H1 (cell line): ENCODE measurements around the gene WNT1. TPM values are rescaled to one million over a fixed set of nuclear protein-coding genes. Genes with fewer than 3 reads are reported as not detected.
A peak's percentile ranks its signal among the peaks of the same experiment; 100 is the strongest.

Experiments
- CTCF ChIA-PET: fragments of 300-600 bp; sonication (Branson Sonifier 250); formaldehyde crosslinking; loops from one replicate; lab custom pipeline; 2021; ENCODE audit not compliant: partially characterized antibody; lab: Charles Lee
- POLR2A ChIA-PET: fragments of 300-600 bp; sonication (Branson Sonifier 250); formaldehyde crosslinking; loops from one replicate; lab custom pipeline; 2021; ENCODE audit warnings: inconsistent platforms; ENCODE audit not compliant: partially characterized antibody; lab: Charles Lee
- DNase-seq, 2 experiments: peaks; one replicate each; pipeline versions ENCODE4 v3.0.0 to v3.0.0-alpha.2; 2010 to 2022; ENCODE audit warnings: low spot score in 2 of 2, low read depth in 1 of 2, mixed read lengths in 1 of 2
- FAIRE-seq: peaks from 2 replicates; lab custom pipeline; 2011; peaks lifted over from hg19 to GRCh38; lab: Jason Lieb, UNC
- H2AFZ ChIP-seq: 2 replicates; pipeline ENCODE4 v1.8.1; 2012; ENCODE audit warnings: low read length, inconsistent platforms
- H2AK5ac ChIP-seq: 2 replicates; pipeline ENCODE4 v1.6.1; 2013; ENCODE audit warnings: low read depth, low read length
- H2BK120ac ChIP-seq: replicated peaks from 2 replicates; pipeline ENCODE3; 2013; ENCODE audit warnings: low read depth, low read length, inconsistent platforms
- H2BK12ac ChIP-seq: 2 replicates; pipeline ENCODE4 v1.6.1; 2013; ENCODE audit warnings: low read depth, low read length
- H2BK15ac ChIP-seq: 2 replicates; pipeline ENCODE4 v1.6.1; 2013; ENCODE audit warnings: low read length
- H2BK20ac ChIP-seq: 2 replicates; pipeline ENCODE4 v1.6.1; 2013; ENCODE audit warnings: low read length
- H2BK5ac ChIP-seq: 2 replicates; pipeline ENCODE4 v1.6.1; 2013; ENCODE audit warnings: low read depth, low read length
- H3K14ac ChIP-seq: 2 replicates; pipeline ENCODE4 v1.6.1; 2013; ENCODE audit warnings: inconsistent platforms; ENCODE audit not compliant: insufficient read length
- H3K18ac ChIP-seq: 2 replicates; pipeline ENCODE4 v1.6.1; 2013; ENCODE audit warnings: low read length; ENCODE audit errors: extremely low read depth
- H3K23ac ChIP-seq: 2 replicates; pipeline ENCODE4 v1.6.1; 2013; ENCODE audit warnings: inconsistent platforms; ENCODE audit not compliant: insufficient read length
- H3K23me2 ChIP-seq: 2 replicates; pipeline ENCODE4 v1.6.1; 2013; ENCODE audit warnings: low read depth, low read length
- H3K27ac ChIP-seq: 2 replicates; pipeline ENCODE4 v1.6.1; 2011; ENCODE audit warnings: low read depth, low read length, inconsistent platforms
- H3K27me3 ChIP-seq, 4 experiments: replicated peaks in 1 of 4; 1 replicate in 1 of 4; 2 replicates in 3 of 4; pipeline versions ENCODE4 v1.6.1 to v1.8.1; 2011 to 2013; ENCODE audit warnings: low read length in 3 of 4, mild to moderate bottlenecking in 3 of 4, inconsistent platforms in 2 of 4, mixed read lengths in 2 of 4, moderate library complexity in 1 of 4; ENCODE audit not compliant: control insufficient read depth in 3 of 4, insufficient read depth in 3 of 4; ENCODE audit errors: extremely low read depth in 1 of 4
- H3K36me3 ChIP-seq, 4 experiments: 2 replicates each; pipeline versions ENCODE4 v1.6.1 to v1.8.1; 2011 to 2013; ENCODE audit warnings: mild to moderate bottlenecking in 4 of 4, low read length in 3 of 4, moderate library complexity in 2 of 4, control low read depth in 1 of 4, inconsistent platforms in 1 of 4; ENCODE audit not compliant: insufficient read depth in 4 of 4, control insufficient read depth in 2 of 4
- H3K4ac ChIP-seq: replicated peaks from 2 replicates; pipeline ENCODE3; 2013; ENCODE audit warnings: low read length, low read depth, mixed read lengths, inconsistent platforms; ENCODE audit not compliant: insufficient read length
- H3K4me1 ChIP-seq, 4 experiments: replicated peaks in 1 of 4; 1 replicate in 1 of 4; 2 replicates in 3 of 4; pipeline versions ENCODE4 v1.6.1 to v1.8.1; 2011 to 2013; ENCODE audit warnings: low read length in 3 of 4, inconsistent platforms in 2 of 4, mixed read lengths in 1 of 4; ENCODE audit not compliant: insufficient read depth in 4 of 4, control insufficient read depth in 3 of 4
- H3K4me2 ChIP-seq, 2 experiments: 2 replicates each; pipeline versions ENCODE4 v1.6.1 to v1.8.1; 2011 to 2013; ENCODE audit warnings: low read depth in 2 of 2, low read length in 2 of 2, control low read depth in 1 of 2, inconsistent platforms in 1 of 2, mild to moderate bottlenecking in 1 of 2; ENCODE audit not compliant: insufficient read depth in 1 of 2
- H3K4me3 ChIP-seq, 4 experiments: fragments of 200-600, 300-600 bp in 1 of 4; sonication (generic), shearing (Covaris generic), sonication (Bioruptor Twin) in 1 of 4; 2 replicates each; pipeline versions ENCODE4 v1.5.1 to v1.8.1; 2011 to 2016; ENCODE audit warnings: low read length in 4 of 4, low read depth in 3 of 4, control low read depth in 2 of 4, inconsistent platforms in 2 of 4, mild to moderate bottlenecking in 2 of 4, mixed read lengths in 1 of 4, moderate library complexity in 1 of 4; ENCODE audit not compliant: insufficient read depth in 2 of 4; ENCODE audit errors: extremely low read depth in 1 of 4
- H3K56ac ChIP-seq: replicated peaks from 2 replicates; pipeline ENCODE3; 2013; ENCODE audit warnings: low read depth, mild to moderate bottlenecking, mixed read lengths, low read length, inconsistent platforms; ENCODE audit not compliant: insufficient read length
- H3K79me1 ChIP-seq: 2 replicates; pipeline ENCODE4 v1.6.1; 2013; ENCODE audit warnings: low read depth, low read length, control low read depth
- H3K79me2 ChIP-seq, 2 experiments: 2 replicates each; pipeline versions ENCODE4 v1.6.1 to v1.8.1; 2012 to 2013; ENCODE audit warnings: low read length in 2 of 2, mild to moderate bottlenecking in 2 of 2, inconsistent platforms in 1 of 2; ENCODE audit not compliant: insufficient read depth in 2 of 2, control insufficient read depth in 1 of 2
- H3K9ac ChIP-seq, 4 experiments: replicated peaks in 1 of 4; 1 replicate in 1 of 4; 2 replicates in 3 of 4; pipeline versions ENCODE4 v1.6.1 to v1.8.1; 2011 to 2013; ENCODE audit warnings: low read depth in 3 of 4, low read length in 3 of 4, control low read depth in 2 of 4, mild to moderate bottlenecking in 2 of 4, moderate library complexity in 2 of 4, inconsistent platforms in 1 of 4; ENCODE audit errors: extremely low read depth in 1 of 4
- H3K9me3 ChIP-seq, 2 experiments: 2 replicates each; pipeline versions ENCODE4 v1.6.1 to v1.8.1; 2012 to 2013; ENCODE audit warnings: mild to moderate bottlenecking in 2 of 2, moderate library complexity in 2 of 2, control low read depth in 1 of 2, inconsistent platforms in 1 of 2, low read depth in 1 of 2, low read length in 1 of 2, mixed read lengths in 1 of 2; ENCODE audit not compliant: insufficient read depth in 2 of 2
- H4K20me1 ChIP-seq, 2 experiments: replicated peaks in 1 of 2; 2 replicates each; pipeline versions ENCODE3 to v1.8.1; 2011 to 2013; ENCODE audit warnings: inconsistent platforms in 2 of 2, low read length in 2 of 2, mild to moderate bottlenecking in 1 of 2; ENCODE audit not compliant: insufficient read depth in 2 of 2, control insufficient read depth in 1 of 2
- H4K5ac ChIP-seq: 2 replicates; pipeline ENCODE4 v1.6.1; 2013; ENCODE audit warnings: low read length, low read depth, mixed read lengths, inconsistent platforms; ENCODE audit not compliant: insufficient read length
- H4K8ac ChIP-seq: 2 replicates; pipeline ENCODE4 v1.8.0; 2013; ENCODE audit warnings: mild to moderate bottlenecking, moderate library complexity, low read length, inconsistent platforms; ENCODE audit not compliant: insufficient read depth; ENCODE audit errors: extremely low read depth
- H4K91ac ChIP-seq: replicated peaks from 2 replicates; pipeline ENCODE3; 2013; ENCODE audit warnings: low read length, mixed read lengths, inconsistent platforms; ENCODE audit not compliant: insufficient read length
- CHD1 ChIP-seq: IDR thresholded peaks from 2 replicates; pipeline ENCODE4 v1.6.1; 2012; ENCODE audit warnings: low read depth, low read length, improper control_type of control experiment
- TCF12 ChIP-seq: IDR thresholded peaks from 2 replicates; pipeline ENCODE4 v1.6.1; 2011; ENCODE audit warnings: low read depth, mild to moderate bottlenecking, low read length
- WGBS, 2 experiments: shearing (Covaris generic) in 1 of 2; methylation state at CpG; one replicate each; pipeline versions ENCODE4 v1.1.6 to v1.1.7; 2013 to 2015; ENCODE audit warnings: low lambda C conversion rate in 2 of 2, mixed read lengths in 2 of 2, inconsistent platforms in 1 of 2, low coverage in 1 of 2, missing lambda C conversion rate in 1 of 2; ENCODE audit not compliant: insufficient replicate concordance in 2 of 2, insufficient coverage in 1 of 2, insufficient read length in 1 of 2; ENCODE audit errors: extremely low coverage in 1 of 2, missing lambda C conversion rate in 1 of 2; 5-methylcytosine and 5-hydroxymethylcytosine counted together
- polyA plus RNA-seq, 7 experiments: library from polyadenylated mRNA; depleted of rRNA in 3 of 7; stranded (reverse) in 5 of 7; unstranded in 2 of 7; fragments of >200 nt in 5 of 7; fragments of 200-250 nt in 2 of 7; gene quantifications; 1 replicate in 5 of 7; 2 replicates in 1 of 7; 4 replicates in 1 of 7; pipeline versions ENCODE4 v1.2.1 to v1.2.3, GENCODE V29; 2011 to 2013; ENCODE audit warnings: missing spikeins in 2 of 7, mixed read lengths in 2 of 7
- total RNA-seq: library from RNA; stranded (reverse); fragmentation: NEBNext Ultra II Directional; extraction: Animal tissue kit (Norgen Biotek cat#: 25700); gene quantifications from 2 replicates; pipeline ENCODE4 v1.2.1, GENCODE V29; 2021

Gene WNT1
- total and polyA plus RNA-seq, 2 of the 8 experiments (the other 6 are each of a cell fraction or from before 2014, with no cell fraction given) = not detected

DNA sequence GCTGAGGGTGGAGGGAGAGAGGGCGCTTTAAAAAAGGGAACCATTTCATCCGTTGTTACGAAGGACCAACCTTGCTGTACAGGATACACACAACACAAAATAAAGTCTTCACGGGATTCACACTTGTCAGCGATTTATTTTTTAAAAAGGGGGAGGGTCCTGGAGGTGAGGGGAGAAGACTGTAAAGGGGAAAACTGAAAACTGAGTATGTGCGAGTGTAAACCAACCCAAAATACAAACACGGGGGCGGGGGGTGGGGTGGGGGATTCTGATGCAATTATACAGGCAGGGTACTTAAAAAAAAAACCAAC, 41.0 kb downstream of the WNT1 start:
- peak overlapping the region; percentile 79 for H2BK5ac ChIP-seq
- H2AFZ ChIP-seq = no peak overlapping the region
- FAIRE-seq (no peak), DNase-seq (no peak)
- peak overlapping the region; percentile 85 for H3K27ac ChIP-seq
- no peak overlapping the region for H2BK120ac ChIP-seq
- no peak overlapping the region for H2BK15ac ChIP-seq
- H3K4ac ChIP-seq = peak overlapping the region; percentile 40
- H2BK12ac ChIP-seq = peak overlapping the region; percentile 84; the same call in 1 of the 2 replicates
- peak overlapping the region; percentile 20 for H3K56ac ChIP-seq
- H3K27me3 ChIP-seq = no peaks in the 10 kb centered on the region
- H3K79me2 ChIP-seq = no peaks in the 10 kb centered on the region
- POLR2A ChIA-PET = interaction anchor here (1.6 to 22.2 kb wide), 5 partner anchors 10 to 108 kb away, joined by 3 to 339 read pairs (median 9); partner anchors contain the start of gene DDN
- 20% methylated on average over 8 of the region's 8 CpGs; no CpG with 5 or more reads in 1 of the 2 experiments for WGBS, 2 experiments
- no peak overlapping the region for H2BK20ac ChIP-seq
- H3K9ac ChIP-seq = peak overlapping the region; percentile 79 to 95 (median 88)
- no peaks in the 10 kb centered on the region; the same call in 1 of the 2 replicates for H3K79me1 ChIP-seq
- no peak overlapping the region for H3K14ac ChIP-seq
- peaks cover 0 to 6% (median 1%) of the 10 kb centered on the region in 4 experiments; a peak in 4 of 7 replicates for H3K4me1 ChIP-seq
- H3K4me3 ChIP-seq = peak overlapping the region; percentile 60 to 92 (median 71)
- no peaks in the 10 kb centered on the region for H3K9me3 ChIP-seq
- no peak overlapping the region for H4K8ac ChIP-seq
- H4K5ac ChIP-seq = peak overlapping the region; percentile 87
- peaks cover under 1 to 26% (median 16%) of the 10 kb centered on the region in 4 experiments; a peak in 5 of 8 replicates for H3K36me3 ChIP-seq
- no peak overlapping the region for H4K91ac ChIP-seq
- TF ChIP-seq TCF12 = no peak
- 0 out of 2 replicates have a peak, but pooled peaks have one; percentile 10 for TF ChIP-seq CHD1
- H3K23ac ChIP-seq = no peak overlapping the region
- CTCF ChIA-PET = interaction anchor here (0.7 to 4.9 kb wide), 10 partner anchors 13 to 45 kb away, joined by 3 to 34 read pairs (median 10); partner anchors contain the start of genes DDN and WNT1
- H2AK5ac ChIP-seq = peak overlapping the region; percentile 98; the same call in 1 of the 2 replicates
- peaks cover 8% of the 10 kb centered on the region for H3K23me2 ChIP-seq
- peaks cover 2 to 3% of the 10 kb centered on the region in 2 experiments for H4K20me1 ChIP-seq
- H3K18ac ChIP-seq = 0 out of 2 replicates have a peak overlapping the region, but pooled peaks have one; percentile 68
- peak overlapping the region; percentile 87 to 92 for H3K4me2 ChIP-seq
